Hematopoietic multipotent progenitor cell treated with erythropoietin and hydrocortisone succinate and interleukin-3 and kit ligand, for 15 days (in vitro differentiated cells): ENCODE measurements around the gene SLC35G2.
A peak's percentile ranks its signal among the peaks of the same experiment; 100 is the strongest.
"Not testable (repeated sequence)": the region's sequence is repeated elsewhere in the genome, so short reads cannot be mapped to it uniquely, and the experiment has no call there.

Experiments
- DNase-seq: peaks from one replicate; pipeline ENCODE4 v3.0.0-alpha.2; 2015; ENCODE audit warnings: low spot score

Gene SLC35G2

DNA sequence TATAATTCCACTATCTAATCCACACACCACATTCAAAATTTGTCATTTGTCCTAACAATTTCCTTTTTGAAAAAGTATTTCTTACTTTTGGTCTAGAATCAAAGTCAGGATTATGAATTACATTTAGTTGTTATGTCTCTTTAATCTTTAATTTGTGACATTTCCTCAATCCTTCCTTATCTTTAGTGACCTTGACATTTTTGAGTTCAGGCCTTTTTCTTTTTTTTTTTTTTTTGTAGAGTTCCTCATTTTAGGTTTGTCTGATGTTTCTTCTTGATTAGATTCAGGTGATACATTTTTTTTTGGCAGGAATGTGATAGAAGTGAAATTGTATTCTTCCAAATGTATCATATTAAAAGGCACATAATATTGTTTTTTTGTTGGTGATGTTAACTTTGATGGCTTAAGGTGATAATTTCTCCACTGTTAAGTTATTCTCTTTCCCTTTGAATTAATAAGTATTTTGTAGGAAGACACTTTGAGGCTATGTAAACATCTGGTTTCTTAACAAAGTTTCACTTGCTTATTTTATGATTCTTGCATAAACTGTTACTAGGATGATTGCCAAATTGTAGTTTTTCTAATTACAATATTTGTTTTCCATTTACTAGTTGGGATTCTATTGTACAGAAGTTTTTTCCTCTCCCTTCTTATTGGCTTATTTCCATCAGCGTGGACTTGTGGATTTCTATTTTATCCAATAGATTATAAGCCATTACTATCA is 16.3 kb downstream of the SLC35G2 start:
- DNase-seq = no peak

DNA sequence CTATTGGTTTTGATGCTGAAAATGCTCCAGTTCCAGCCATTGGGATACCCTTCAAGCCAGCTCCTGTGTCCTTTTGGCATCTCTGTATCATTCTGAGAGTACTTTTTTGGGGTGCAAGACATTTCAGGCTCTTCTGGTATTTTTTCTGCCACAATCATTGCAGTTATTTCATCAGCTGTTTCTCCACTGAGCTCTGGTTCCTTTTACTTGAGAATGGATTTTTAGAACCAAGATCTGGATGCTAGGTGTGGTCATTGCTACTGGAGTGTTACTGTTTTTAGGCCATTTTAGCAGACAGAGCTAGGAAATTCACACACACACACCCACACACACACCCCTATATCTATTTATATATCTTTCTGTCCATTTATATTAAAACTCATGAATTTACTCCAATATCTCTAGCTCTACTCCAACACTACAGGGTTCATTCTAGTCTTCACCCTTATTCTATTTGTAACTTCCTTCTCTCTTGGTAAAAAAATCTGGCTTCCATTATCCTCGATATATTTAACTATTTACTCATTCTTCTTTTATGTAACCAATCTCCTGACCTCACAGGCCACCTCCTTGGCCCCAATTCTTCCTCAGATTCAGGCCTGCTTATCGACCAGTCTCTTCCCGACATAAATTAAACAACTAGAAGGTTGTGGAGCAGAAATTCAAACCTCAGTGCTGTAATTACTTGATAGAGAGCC is 17.0 kb downstream of the SLC35G2 start:
- no peak for DNase-seq

DNA sequence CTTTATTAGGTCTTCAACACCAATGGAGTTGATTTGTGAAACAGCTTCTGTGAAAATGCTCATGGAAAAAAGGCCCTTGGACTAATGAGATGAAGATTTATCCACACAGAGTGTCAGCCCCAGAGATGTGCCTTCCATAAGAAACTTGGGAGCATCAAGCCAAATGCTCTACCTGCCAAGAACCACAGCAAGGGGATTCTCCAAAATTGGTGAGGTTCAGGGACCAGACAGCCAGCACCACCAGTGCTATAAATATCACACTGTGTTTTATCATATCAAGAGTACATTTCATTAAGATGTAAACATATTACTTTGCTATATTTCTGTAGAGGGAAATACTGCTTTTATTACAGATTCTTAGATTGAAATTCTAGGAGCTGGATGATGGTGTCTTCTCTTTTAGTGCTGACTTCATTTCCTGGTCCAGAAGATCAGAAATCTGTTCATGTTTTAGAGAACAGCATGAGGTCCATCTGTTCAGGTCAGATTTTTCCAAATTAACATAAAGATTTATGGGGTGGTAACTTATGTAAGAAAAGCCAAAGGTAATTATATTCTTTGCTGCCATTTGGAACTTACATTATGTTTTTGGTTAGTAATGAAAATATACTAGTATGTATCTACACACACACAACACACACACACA is 17.7 kb downstream of the SLC35G2 start:
- DNase-seq = no peak

DNA sequence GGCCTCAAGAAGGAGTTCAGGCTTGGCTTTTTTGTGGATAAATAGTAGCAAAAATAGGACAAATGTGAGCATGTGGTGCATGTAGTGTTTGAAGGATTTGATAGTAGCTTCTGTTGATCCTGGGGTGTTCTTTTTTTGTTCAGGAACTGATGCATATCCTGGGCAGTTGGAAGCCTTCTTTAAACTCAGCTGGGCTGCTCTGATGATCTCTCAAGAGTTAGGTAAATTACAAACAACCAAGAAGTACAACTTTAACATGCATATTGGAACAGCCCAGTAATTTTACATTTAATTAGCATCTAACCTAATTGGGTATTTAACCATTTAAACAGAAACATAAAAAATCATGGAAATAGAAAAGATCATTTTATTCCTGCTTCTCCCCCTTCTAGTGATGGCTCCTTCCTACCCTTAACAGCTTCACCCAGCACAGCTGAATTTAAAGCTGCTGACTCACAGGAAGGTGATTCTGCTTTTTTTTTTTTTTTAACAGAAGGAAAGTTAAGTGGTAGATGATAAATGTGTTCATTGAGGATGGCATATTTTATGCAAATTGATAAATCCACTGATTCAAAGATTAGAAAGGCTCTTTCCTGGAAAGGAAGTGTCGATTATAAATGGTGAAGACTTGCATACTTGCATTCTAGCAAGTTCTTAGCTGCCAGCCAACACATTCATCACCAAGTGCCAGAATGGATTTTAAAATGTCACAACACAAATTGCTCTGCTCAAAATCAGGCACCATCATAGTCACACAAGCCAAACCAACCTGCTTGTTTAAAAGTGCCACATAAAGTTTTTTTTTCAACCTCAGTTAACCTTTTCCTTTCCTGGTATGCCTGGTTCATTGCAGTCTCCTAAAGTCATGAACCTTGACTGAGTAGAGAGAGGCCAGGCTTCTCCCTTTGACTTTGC is 20.0 kb downstream of the SLC35G2 start:
- peak; percentile 19 for DNase-seq

DNA sequence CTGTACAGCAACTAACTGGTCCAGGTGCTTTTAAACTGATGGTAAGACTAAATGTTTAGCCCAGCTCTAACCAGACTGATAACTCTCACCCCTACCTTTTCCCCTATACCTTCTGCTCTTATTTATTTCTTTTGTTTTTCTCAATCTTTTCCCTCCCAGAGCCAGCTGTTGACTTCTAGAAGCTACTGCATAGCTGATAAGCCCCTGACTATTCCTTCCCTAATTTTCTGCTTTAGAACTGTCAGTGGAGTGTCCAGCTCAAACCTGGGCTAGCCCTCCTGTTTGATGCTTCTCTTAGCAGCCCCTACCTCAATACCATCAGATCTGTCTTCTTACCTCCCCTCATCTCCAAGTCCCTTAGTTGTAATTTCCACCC is 20.6 kb downstream of the SLC35G2 start:
- DNase-seq = no peak

DNA sequence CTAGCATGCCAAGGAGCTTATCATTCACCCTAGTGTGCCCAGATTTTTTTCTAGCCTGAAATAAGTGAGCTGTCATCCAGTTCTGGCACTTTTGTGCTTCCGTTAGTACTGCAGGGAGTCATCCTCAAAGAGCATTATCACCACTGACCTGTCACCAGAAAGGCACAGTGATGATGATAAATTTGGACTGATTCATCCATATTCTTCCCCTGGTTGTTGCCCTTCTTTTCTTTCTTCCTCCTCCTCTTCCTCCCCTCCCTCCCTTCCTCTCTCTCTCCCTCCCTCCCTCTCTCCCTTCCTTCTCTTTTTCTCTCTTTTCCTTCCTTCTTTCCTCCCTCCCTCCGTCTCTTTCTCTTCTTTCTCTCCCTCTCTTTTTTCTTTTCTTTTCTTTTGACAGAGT is 21.3 kb downstream of the SLC35G2 start:
- no peak for DNase-seq

DNA sequence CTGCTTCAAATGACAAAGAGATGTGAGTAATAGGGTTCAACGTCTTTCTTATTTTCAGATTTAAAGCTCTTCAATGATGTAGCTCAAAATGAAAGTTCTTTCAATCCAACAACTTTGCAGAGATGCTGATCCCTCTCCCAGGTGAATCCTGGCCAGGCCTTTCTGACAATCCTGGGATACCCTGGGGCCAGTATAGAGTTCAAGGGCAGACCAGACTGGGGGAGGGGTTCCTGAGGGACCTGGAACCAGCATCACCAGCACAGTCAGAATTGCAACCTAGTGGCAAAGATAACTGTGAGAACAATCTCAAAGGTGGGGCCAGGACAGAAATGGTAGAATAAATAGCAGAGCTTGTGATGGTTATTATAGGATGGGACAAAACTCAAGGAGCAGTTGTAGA is 23.4 kb downstream of the SLC35G2 start:
- no peak for DNase-seq

DNA sequence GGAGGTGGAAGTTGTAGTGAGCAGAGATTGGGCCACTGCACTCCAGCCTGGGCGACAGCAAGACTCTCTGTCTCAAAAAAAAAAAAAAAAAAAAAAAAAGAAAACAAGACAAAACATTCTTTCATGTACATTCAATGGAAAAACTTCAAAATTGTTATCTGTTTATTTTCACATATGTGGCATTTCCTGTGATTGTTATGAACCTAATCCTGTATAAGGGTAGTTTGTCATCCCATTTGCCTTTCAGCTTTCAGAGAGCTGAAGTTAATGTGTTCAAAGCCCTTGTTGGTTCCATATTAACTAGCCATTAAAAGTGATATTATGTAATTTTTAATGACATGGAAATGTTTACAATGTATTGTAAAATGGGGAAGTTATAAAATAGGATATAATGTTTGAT is 25.8 kb downstream of the SLC35G2 start:
- DNase-seq = no peak

DNA sequence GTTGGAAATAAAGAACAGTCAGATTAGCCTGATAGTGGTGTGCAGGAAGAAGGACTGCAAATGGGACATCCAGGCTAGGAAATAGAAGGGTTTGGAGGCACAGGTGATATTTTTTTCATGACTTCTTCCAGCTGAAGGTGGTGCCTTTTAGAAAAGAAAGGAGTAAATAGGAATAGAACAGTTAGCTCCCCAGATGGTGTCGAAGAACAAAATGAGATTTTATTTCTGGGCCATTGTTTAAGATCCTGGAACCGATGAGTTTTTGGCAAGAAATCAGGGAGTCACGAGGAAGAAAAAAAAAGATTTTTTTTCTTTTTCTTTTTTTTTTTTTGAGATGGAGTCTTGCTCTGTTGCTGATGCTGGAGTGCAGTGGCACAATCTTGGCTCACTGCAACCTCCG is 33.3 kb downstream of the SLC35G2 start:
- no peak for DNase-seq

DNA sequence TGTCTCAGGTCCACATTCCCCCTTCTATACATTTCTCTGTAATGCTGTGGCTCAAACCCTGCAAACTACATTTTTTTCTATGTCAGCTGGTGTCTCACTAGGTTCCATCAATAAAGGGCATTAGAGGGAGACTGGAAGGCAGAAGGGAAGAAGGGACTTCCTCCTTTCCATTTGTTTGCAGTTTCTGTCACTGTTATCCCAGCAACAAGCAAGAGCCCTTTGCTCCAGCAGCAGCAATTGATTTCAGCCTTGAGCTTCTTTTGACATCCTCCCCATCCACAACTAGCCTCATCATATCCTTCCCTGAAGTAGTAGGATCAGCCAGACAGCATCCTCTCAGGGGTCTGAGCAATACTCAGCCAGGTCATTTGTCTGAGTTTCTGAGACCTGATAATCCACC is 37.7 kb downstream of the SLC35G2 start:
- no peak for DNase-seq

DNA sequence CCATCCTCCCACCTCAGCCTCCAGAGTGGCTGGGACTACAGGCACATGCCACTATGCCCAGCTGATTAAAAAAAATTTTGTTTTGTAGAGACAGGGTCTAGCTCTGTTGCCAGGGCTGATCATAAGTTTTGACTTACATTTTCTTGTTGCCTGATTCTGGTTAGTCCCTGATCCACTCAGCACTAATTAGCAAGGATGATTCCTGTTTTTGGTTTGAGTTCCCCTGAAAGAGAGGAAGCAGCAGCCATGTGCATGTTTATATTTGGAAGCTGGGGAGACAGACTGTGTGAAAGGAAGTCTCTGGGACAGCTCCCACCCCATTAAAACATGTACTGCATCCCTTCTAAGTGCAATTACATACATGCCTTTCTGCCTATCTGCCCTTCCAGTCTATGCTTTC is 39.5 kb downstream of the SLC35G2 start:
- no peak for DNase-seq

DNA sequence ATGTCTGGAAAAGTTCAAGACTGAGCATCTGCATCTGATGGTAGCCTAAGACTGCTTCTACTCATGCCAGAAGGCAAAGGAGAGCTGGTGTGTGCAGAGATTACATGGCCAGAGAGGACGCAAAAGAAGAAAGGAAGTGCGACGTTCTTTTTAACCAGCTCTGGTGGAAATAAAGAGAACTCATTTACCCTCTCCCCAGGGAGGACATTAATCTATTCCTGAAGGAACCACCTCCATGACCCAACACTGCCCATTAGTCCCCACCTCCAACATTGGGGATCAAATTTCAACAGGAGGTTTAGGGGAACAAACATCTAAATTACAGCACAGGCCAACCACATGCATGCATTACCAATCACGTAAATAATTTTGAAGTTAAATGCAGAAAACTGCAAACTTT is 41.6 kb downstream of the SLC35G2 start:
- no peak for DNase-seq

DNA sequence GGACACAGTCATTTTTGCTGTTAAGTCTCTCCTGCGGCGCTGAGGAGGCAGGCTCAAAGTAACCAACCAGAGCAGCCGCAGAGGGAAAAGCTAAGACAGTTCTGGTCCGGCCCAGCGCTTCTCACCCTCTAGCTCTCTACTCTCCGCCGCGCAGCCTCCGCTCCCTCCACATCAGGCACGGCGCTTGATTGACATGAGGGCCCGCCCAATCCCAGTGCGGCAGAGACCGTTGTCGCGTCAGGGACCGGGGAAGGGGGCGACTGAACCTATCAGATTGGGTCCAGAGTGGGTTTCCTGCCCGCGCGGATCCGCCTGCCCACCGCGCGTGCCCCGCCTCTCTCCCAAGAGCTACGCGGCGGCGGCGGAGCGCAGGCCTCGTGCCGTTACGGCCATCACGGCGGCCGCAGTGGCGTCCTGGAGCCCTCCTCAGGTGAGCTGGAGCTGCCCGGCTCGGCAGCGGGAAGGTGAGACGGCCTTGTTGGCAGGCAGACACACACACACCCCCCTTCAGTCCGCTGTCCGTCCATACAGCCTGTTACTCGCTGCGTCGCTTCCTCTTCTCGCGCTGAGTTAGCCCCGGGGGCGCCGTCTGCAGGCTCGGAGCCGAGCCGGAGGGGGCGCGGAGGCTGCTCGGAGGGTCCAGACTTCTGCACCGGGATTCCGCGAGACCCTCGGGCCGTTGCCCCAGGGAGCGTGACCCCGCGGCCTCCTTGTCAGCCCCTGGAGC is 43.1 kb downstream of the SLC35G2 start, which contains the start of gene NCK1:
TSS of gene NCK1 (plus strand) at position 319 of the 727 bp plus-strand sequence. CDS start 65,794 bp downstream, outside the sequence.
- peak; percentile 95 for DNase-seq

DNA sequence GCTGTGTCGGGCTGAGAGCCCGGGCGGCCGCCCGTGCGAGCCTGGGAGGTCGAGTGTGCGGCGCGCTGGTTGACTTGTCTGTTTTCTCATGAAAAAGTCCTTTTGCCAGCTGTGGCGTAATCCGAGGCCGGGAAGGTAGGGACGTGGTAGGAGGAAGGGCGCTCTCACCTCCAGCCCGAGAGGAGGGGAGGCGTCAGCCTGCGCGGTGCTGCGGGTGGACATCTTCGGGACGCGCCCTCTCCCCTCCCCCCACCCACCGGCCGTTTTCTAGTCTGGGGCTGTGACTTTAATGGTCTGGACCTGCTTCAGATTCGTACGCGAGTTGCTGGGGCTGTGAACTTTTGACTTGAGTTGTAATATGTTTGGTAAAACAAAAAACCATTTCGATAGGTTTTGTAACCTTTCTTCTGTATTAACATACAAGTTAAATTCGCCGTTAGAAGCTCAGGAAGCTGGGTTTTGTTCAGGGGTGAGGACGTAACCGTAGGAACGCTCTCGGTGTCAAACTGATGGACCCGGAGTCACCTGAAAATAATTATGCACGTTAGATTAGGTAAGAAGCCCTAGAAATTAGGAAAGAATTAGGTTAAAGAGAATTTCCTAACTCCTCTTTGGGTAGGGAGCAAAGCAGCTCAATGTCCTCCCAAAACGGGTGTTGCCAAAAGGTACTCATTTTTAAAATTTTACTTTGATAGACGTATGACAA is 43.8 kb downstream of the SLC35G2 start:
- DNase-seq = peak; percentile 46

DNA sequence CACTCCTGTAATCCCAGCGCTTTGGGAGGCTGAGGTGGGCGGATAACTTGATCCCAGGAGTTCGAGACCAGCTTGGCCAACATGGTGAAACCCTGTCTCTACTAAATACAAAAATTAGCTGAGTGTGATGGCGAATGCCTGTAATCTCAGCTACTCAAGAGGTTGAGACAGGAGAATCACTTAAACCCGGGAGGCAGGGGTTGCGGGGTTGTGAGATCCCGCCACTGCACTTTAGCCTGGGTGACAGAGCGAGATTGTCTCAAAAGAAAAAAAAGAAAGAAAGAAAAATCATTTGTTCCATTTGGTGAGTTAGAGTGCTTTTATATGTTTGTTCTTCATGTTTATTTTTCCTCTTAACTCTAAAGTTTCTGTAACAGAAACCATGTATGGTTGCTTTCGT is 50.4 kb downstream of the SLC35G2 start:
- DNase-seq = no peak

DNA sequence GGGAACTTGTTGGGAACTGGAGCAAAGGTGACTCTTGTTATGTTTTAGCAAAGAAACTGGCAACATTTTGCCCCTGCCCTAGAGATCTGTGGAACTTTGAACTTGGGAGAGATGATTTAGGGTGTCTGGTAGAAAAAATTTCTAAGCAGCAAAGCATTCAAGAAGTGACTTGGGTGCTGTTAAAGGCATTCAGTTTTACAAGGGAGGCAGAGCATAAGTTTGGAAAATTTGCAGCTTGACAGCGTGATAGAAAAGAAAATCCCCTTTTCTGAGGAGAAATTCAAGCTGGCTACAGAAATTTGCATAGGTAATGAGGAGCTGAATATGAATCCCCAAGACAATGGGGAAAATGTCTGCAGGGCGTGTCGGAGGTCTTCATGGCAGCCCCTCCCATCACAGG is 53.3 kb downstream of the SLC35G2 start:
- not testable (repeated sequence) for DNase-seq

DNA sequence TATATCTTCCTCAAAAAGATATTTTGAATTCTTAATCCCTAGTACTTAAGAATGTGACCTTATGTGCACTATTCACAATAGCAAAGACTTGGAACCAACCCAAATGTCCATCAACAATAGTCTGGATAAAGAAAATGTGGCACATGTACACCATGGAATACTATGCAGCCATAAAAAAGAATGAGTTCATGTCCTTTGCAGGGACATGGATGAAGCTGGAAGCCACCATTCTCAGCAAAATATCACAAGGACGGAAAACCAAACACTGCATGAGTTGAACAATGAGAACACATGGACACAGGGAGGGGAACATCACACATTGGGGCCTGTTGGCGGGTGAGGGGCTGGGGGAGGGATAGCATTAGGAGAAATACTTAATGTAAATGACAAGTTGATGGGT is 60.6 kb downstream of the SLC35G2 start:
- DNase-seq = not testable (repeated sequence)

DNA sequence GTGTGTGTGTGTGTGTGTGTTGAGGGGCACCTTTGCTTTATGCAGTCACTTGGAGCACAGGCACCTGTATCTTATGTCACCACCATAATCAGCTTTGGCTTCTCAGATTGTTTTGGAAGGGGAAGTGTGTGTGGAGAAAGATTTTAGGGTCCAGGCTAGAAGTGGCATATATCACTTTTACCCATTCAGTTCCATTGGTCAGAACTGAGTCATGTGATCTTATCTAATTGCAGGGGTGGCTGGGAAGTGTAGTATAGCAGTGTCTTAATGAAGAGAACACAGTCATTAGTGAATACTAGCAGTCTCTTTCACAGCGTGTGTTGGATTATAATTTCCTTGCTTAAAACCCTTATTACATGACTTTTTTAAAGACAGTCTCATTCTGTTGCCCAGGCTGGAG is 63.6 kb downstream of the SLC35G2 start:
- no peak for DNase-seq

DNA sequence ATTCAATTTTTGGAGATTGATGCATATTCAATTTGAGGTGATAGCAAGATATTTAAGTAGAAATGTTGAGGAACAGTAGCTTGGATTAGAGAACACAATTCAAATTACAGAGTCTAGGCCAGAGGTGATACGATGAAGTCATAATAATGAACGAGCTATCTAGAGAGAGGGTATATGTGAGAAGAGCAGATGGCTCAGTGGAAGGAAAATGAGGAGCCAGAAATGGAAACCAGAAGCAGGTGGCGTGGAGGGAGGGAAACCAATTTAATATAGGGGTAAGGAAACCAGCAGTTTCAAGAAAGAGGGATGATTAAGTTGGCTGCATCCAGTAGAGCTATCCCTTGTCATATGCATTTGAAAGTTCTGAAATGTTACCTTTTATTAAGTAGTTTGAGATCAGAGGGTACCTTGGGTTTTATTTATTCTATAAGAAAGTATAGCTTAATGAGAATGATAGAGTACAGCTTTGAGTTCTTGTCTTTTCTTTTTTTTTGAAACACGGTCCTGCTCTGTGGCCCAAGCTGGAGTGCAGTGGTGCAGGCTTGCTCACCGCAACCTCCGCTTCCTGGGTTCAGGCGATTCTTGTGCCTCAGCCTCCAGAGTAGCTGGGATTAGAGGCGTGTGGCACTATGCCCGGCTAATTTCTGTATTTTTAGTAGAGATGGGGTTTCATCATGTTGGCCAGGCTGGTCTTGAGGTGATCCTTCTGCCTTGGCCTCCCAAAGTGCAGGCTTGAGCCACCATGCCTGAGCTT is 65.2 kb downstream of the SLC35G2 start:
- no peak for DNase-seq
